Lower lobe of right lung (tissue), 2 donors: ENCODE measurements around the gene PPP1R27. TPM values are rescaled to one million over a fixed set of nuclear protein-coding genes. Genes with fewer than 3 reads are reported as not detected.

Experiments used
- ATAC-seq, 2 donors: fragments of 200-7000 bp; cut with Tn5 transposase; one replicate each; pipeline ENCODE4 v1.9.1; 2020 to 2022; ENCODE audit warnings: mild to moderate bottlenecking in 2 of 2, moderate library complexity in 2 of 2
- DNase-seq: peaks from one replicate; pipeline ENCODE4 v3.0.0-alpha.2; 2020
- H3K27ac ChIP-seq: fragments of 200-600 bp; one replicate; pipeline ENCODE4 v1.8.0; 2022
- H3K27me3 ChIP-seq: fragments of 200-600 bp; one replicate; pipeline ENCODE4 v1.8.0; 2022; ENCODE audit warnings: low read depth
- H3K36me3 ChIP-seq: fragments of 200-600 bp; one replicate; pipeline ENCODE4 v1.8.0; 2022; ENCODE audit warnings: mild to moderate bottlenecking
- H3K4me1 ChIP-seq: fragments of 200-600 bp; one replicate; pipeline ENCODE4 v1.8.0; 2022
- H3K4me3 ChIP-seq: fragments of 200-600 bp; one replicate; pipeline ENCODE4 v1.8.0; 2022; ENCODE audit warnings: mild to moderate bottlenecking
- H3K9me3 ChIP-seq: fragments of 200-600 bp; one replicate; pipeline ENCODE4 v1.8.0; 2022
- intact Hi-C: fragments of 100-400 bp; cut with DNase I; formaldehyde crosslinking; loops from one replicate; pipeline ENCODE4 v1.11.0; 2022
- total RNA-seq: library from RNA; stranded (reverse); fragmentation: NEBNext Ultra II Directional; extraction: Animal tissue kit (Norgen Biotek cat#: 25700); gene quantifications from one replicate; pipeline ENCODE4 v1.2.1, GENCODE V29; 2021
- TF ChIP-seq, protein P1 (sequence below): fragments of 200-600 bp; IDR thresholded peaks from one replicate; pipeline ENCODE4 v1.8.0; 2022; ENCODE audit warnings: antibody characterized with exemption, mild to moderate bottlenecking
- donor health status: DM: no; HTN: yes; CAD: no; lungs with severe emphysema.

PPP1R27 gene
- total RNA-seq, 1 donor from 2014 or later, result not detected

DNA sequence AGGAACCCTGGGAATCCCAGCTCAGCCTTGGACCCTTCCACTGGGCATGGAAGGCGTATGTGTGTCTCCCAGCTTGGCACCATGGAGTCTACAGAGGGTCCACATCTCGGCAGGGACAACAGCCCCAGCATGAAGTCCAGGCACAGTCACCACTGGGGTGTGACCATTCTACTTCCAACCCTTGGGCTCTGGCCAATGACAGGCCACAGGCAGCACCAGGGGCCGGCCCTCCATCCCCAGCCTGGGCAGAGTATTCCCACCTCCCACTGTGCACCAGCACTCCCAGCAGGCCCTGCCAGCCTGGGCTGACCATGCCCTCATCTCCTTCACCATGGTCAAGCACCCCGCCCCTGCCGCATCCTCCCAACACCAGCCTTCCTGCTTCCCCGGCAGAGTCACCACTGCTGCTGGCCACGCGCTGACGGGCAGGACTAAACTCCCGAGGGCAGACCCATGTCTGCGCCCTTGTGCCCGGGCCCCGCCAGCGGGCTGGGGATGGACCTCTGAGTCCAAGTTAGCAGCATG lies 9.5 kb upstream of the PPP1R27 start:
- H3K27me3 ChIP-seq, result no peaks in the 10 kb centered on the region
- TF ChIP-seq, protein P1, sequence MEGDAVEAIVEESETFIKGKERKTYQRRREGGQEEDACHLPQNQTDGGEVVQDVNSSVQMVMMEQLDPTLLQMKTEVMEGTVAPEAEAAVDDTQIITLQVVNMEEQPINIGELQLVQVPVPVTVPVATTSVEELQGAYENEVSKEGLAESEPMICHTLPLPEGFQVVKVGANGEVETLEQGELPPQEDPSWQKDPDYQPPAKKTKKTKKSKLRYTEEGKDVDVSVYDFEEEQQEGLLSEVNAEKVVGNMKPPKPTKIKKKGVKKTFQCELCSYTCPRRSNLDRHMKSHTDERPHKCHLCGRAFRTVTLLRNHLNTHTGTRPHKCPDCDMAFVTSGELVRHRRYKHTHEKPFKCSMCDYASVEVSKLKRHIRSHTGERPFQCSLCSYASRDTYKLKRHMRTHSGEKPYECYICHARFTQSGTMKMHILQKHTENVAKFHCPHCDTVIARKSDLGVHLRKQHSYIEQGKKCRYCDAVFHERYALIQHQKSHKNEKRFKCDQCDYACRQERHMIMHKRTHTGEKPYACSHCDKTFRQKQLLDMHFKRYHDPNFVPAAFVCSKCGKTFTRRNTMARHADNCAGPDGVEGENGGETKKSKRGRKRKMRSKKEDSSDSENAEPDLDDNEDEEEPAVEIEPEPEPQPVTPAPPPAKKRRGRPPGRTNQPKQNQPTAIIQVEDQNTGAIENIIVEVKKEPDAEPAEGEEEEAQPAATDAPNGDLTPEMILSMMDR, result no peak
- no peaks in the 10 kb centered on the region for H3K4me1 ChIP-seq
- DNase-seq, result no peak
- H3K27ac ChIP-seq, result no peak overlapping the region
- ATAC-seq, result no peak
- no peak overlapping the region for H3K4me3 ChIP-seq
- H3K9me3 ChIP-seq, result no peaks in the 10 kb centered on the region
- H3K36me3 ChIP-seq, result peaks cover 72% of the 10 kb centered on the region
- intact Hi-C loops, result no loop called here

DNA sequence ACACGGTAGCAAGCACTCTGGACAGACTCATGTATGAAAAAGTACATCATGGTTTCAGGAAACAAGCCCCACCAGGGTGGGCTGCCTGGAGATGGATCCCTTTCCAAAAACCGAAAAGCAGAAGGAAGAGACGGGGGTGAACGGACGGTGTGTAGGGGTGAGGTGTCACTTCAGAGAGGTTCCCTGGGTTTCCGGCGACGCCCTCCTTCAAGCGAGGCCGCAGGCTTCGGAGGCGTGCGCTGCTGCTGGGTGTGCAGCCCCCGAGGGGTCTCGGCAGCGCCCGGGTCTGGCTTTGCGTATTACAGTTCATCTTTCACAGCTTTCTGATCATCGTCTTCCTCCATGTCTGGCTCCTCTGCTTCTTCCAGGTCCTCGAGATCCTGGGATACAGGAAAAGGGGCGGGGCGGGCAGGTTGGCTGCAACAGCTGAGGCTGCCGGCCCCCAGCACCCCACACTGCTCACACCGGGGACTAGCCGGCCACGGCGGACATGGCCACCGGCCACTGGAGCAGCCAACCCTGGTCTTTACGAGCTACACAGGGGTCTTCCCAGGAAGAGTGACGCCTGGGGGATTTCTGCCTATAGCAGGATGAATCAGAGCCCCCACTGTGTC lies 9.0 kb upstream of the PPP1R27 start:
- no peak overlapping the region for H3K4me3 ChIP-seq
- H3K27ac ChIP-seq, result no peak overlapping the region
- TF ChIP-seq, protein P1, result no peak
- no peaks in the 10 kb centered on the region for H3K27me3 ChIP-seq
- no peaks in the 10 kb centered on the region for H3K9me3 ChIP-seq
- peaks cover 66% of the 10 kb centered on the region for H3K36me3 ChIP-seq
- ATAC-seq (no peak), DNase-seq (no peak)
- intact Hi-C loops, result no loop called here
- no peaks in the 10 kb centered on the region for H3K4me1 ChIP-seq

DNA sequence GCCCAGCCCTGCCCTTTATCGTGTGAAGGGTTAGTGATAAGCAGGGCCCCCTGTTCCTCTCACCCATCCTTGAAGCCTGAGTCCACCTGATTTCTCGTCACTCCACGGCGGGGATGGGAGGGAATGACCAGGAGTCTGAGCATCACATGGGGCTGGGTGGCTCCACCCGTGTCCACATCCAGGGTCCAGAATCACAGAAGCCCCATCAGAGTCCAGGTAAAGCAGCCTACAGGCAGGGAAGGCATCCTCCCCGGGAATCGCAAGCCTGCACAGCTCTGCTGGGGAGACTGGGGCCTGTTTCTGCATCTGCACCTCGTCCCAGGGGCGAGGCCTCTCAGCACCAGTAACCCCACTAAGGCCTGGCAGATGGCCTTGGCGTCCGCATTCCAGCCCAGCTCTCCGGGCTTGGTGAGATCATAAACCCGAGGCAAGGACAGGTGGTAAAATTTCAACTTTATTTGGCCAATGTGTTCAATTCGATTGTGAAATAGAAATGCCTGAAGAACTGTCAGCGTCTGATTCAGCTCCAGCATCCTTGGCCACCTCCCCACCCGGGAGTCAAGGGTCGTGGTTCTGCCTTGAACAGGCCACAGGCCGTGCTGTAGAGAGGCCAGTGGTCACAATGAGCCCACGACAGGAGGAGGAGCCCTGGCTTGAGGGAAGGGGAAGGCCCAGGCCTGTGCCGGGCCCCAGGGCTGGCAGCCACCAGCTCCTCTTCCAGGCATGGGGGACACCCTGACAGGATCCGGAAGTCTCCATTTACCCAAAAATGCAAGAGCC lies 8.1 kb upstream of the PPP1R27 start:
- H3K9me3 ChIP-seq, result no peaks in the 10 kb centered on the region
- no peak for DNase-seq
- TF ChIP-seq, protein P1, result no peak
- H3K36me3 ChIP-seq, result peaks cover 57% of the 10 kb centered on the region
- H3K4me3 ChIP-seq, result no peak overlapping the region
- H3K27me3 ChIP-seq, result no peaks in the 10 kb centered on the region
- ATAC-seq, result peak; percentile 8 to 32
- intact Hi-C loops, result no loop called here
- H3K27ac ChIP-seq, result no peak overlapping the region
- H3K4me1 ChIP-seq, result no peaks in the 10 kb centered on the region

DNA sequence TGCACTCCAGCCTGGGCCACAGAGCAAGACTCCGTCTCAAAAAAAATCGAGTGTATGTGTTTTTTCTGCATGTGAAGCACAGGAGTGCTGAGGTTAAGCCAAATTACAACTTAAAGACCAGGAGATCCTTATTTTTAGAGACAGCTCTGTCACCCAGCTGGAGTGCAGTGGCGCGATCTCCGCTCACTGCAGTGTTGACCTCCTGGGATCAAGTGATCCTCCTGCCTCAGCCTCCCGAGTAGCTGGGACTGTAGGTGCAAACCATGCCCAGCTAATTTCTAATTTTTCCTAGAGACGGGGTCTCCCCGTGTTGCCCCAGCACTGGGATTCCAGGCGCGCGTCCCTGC lies 7.5 kb upstream of the PPP1R27 start:
- H3K27ac ChIP-seq, result no peak overlapping the region
- H3K27me3 ChIP-seq, result no peaks in the 10 kb centered on the region
- no peak for DNase-seq
- intact Hi-C loops, result no loop called here
- H3K4me1 ChIP-seq, result no peaks in the 10 kb centered on the region
- no peak overlapping the region for H3K4me3 ChIP-seq
- no peak for ATAC-seq
- no peaks in the 10 kb centered on the region for H3K9me3 ChIP-seq
- peaks cover 51% of the 10 kb centered on the region for H3K36me3 ChIP-seq
- TF ChIP-seq, protein P1, result no peak

DNA sequence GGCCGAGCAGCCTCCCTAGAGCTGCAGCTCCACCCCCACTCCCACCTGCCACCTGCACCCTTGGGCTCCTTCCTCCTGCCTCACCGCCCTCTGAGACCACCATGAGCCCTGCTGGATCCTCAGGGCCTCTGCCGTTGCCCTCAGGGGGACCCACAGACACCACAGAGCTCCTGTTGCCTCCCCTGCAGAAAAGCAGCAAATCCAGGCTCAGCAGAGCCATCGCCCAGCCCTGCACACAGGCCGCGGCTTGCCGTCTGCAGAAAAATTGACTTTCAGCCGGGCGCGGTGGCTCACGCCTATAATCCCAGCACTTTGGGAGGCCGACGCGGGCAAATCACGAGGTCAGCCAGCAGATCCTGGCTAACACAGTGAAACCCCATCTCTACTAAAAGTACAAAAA lies 7.0 kb upstream of the PPP1R27 start:
- H3K4me3 ChIP-seq, result no peak overlapping the region
- ATAC-seq (no peak), DNase-seq (no peak)

More for the DNA sequence above, 7.0 kb upstream of the PPP1R27 start:
- no peaks in the 10 kb centered on the region for H3K27me3 ChIP-seq
- no peak overlapping the region for H3K27ac ChIP-seq
- no peaks in the 10 kb centered on the region for H3K9me3 ChIP-seq
- intact Hi-C loops, result no loop called here
- peaks cover 46% of the 10 kb centered on the region for H3K36me3 ChIP-seq
- TF ChIP-seq, protein P1, result no peak
- no peaks in the 10 kb centered on the region for H3K4me1 ChIP-seq
